CD4-positive, CD25-positive, alpha-beta regulatory T cell (primary cell): ENCODE results near the gene CBX7. TPM values are rescaled to one million over a fixed set of nuclear protein-coding genes. Genes with fewer than 3 reads are reported as not detected.
A peak's percentile ranks its signal among the peaks of the same experiment; 100 is the strongest.

Experiments used
- ATAC-seq, 2 donors: fragments of 150-1000 bp; cut with Tn5 transposase; one replicate each; pipeline ENCODE4 v1.10.0; 2021; ENCODE audit warnings: low read depth in 2 of 2, moderate number of reproducible peaks in 2 of 2, moderate library complexity in 1 of 2
- DNase-seq, 3 donors: peaks; one replicate each; pipeline versions ENCODE4 v3.0.0 to v3.0.0-alpha.2; 2012 to 2022; ENCODE audit warnings: mixed read lengths in 1 of 3
- H3K27ac ChIP-seq: one replicate; pipeline ENCODE4 v1.7.0; 2013; ENCODE audit warnings: mild to moderate bottlenecking, low read length; ENCODE audit not compliant: insufficient read depth, poor library complexity, severe bottlenecking
- H3K27me3 ChIP-seq: one replicate; pipeline ENCODE4 v1.7.0; 2013; ENCODE audit warnings: low read length; ENCODE audit not compliant: control insufficient read depth, insufficient read depth
- H3K36me3 ChIP-seq: one replicate; pipeline ENCODE4 v1.7.0; 2013; ENCODE audit warnings: mild to moderate bottlenecking, low read length, moderate library complexity; ENCODE audit not compliant: control insufficient read depth, insufficient read depth
- H3K4me1 ChIP-seq: 2 replicates; pipeline ENCODE4 v1.7.0; 2013; ENCODE audit warnings: mild to moderate bottlenecking, low read length; ENCODE audit not compliant: insufficient read depth, control insufficient read depth, poor library complexity, severe bottlenecking
- H3K4me3 ChIP-seq: one replicate; pipeline ENCODE4 v1.7.0; 2013; ENCODE audit warnings: low read depth, mild to moderate bottlenecking, low read length, moderate library complexity
- H3K9me3 ChIP-seq, 2 experiments: 1 replicate in 1 of 2; 2 replicates in 1 of 2; pipeline ENCODE4 v1.7.0; 2013; ENCODE audit warnings: low read length in 2 of 2, mild to moderate bottlenecking in 1 of 2, moderate library complexity in 1 of 2; ENCODE audit not compliant: control insufficient read depth in 2 of 2
- H3K27ac Mint-ChIP-seq, 3 donors: one replicate each; pipeline ENCODE4 v1.8.0; 2020 to 2022; ENCODE audit warnings: mild to moderate bottlenecking in 3 of 3, mixed read lengths in 3 of 3, moderate library complexity in 2 of 3
- H3K27me3 Mint-ChIP-seq: one replicate; pipeline ENCODE4 v1.8.0; 2022; ENCODE audit warnings: mild to moderate bottlenecking, mixed read lengths
- H3K36me3 Mint-ChIP-seq: one replicate; pipeline ENCODE4 v1.8.0; 2020; ENCODE audit warnings: mixed read lengths
- H3K4me1 Mint-ChIP-seq, 4 donors: one replicate each; pipeline ENCODE4 v1.8.0; 2020 to 2022; ENCODE audit warnings: mixed read lengths in 4 of 4, mild to moderate bottlenecking in 1 of 4
- H3K4me3 Mint-ChIP-seq, 4 donors: one replicate each; pipeline ENCODE4 v1.8.0; 2020 to 2022; ENCODE audit warnings: mild to moderate bottlenecking in 4 of 4, mixed read lengths in 4 of 4, moderate library complexity in 3 of 4
- H3K9me3 Mint-ChIP-seq, 7 donors: one replicate each; pipeline ENCODE4 v1.8.0; 2020 to 2022; ENCODE audit warnings: mixed read lengths in 7 of 7, mild to moderate bottlenecking in 3 of 7, moderate library complexity in 2 of 7
- polyA plus RNA-seq, 4 donors: library from polyadenylated mRNA; unstranded; fragments of 300-500 nt; fragmentation: Illumina TruSeq; gene quantifications; one replicate each; pipeline ENCODE4 v1.2.3, GENCODE V29; 2021
- total RNA-seq: library from RNA; stranded (reverse); gene quantifications from one replicate; pipeline ENCODE4 v1.2.3, GENCODE V29; 2022

The CBX7 gene
- total and polyA plus RNA-seq, 5 donors from 2014 or later, result 27.7 to 102 (median 37.5) TPM

- Histone ChIP-seq H3K9me3 (no peaks in the 10 kb centered on the region), H3K27me3 (no peaks in the 10 kb centered on the region), H3K4me3 (no peak overlapping the region), H3K4me1 (peaks cover 41% of the 10 kb centered on the region), H3K27ac (peak overlapping the region; percentile 33), H3K36me3 (peaks cover 19% of the 10 kb centered on the region)
- Mint-ChIP-seq H3K27me3 (no peaks in the 10 kb centered on the region), H3K9me3 (no peaks in the 10 kb centered on the region), H3K27ac (peak overlapping the region; percentile 3 to 86 (median 85)), H3K4me3 (peak overlapping the region; percentile 36 to 78 (median 60)), H3K36me3 (peaks cover 12% of the 10 kb centered on the region), H3K4me1 (peaks cover 0 to 55% (median 25%) of the 10 kb centered on the region in 4 donors)
- no peak for DNase-seq
- no peak for ATAC-seq
Observed at GRCh38 chr22:39081016-39081415, 71.5 kb downstream of the CBX7 start.

Other genes starting within 250 kb of the CBX7 start
- not detected for gene APOBEC3A, start 195.1 kb downstream of the CBX7 start, total RNA-seq
- gene APOBEC3A, start 195.1 kb downstream of the CBX7 start, polyA plus RNA-seq, result under 1 TPM in 1 of 4 donors, not detected in 3; 0.29 TPM
- 2.1 TPM for gene APOBEC3B, start 170.3 kb downstream of the CBX7 start, total RNA-seq
- 1 to 10 TPM in 2 of 4 donors, under 1 TPM in 2; 0.17 to 1.4 (median 1.1) TPM for gene APOBEC3B, start 170.3 kb downstream of the CBX7 start, polyA plus RNA-seq
- gene APOBEC3C, start 138.4 kb downstream of the CBX7 start, total RNA-seq, result 59.0 TPM
- 100 to 1,000 TPM in 2 of 4 donors, 10 to 100 TPM in 2; 87.5 to 146 (median 110) TPM for gene APOBEC3C, start 138.4 kb downstream of the CBX7 start, polyA plus RNA-seq
- gene APOBEC3D, start 131.6 kb downstream of the CBX7 start, total RNA-seq, result 24.4 TPM
- 10 to 100 TPM; 14.4 to 24.7 (median 16.1) TPM for gene APOBEC3D, start 131.6 kb downstream of the CBX7 start, polyA plus RNA-seq
- gene APOBEC3F, start 111.8 kb downstream of the CBX7 start, total RNA-seq, result 17.6 TPM
- gene APOBEC3F, start 111.8 kb downstream of the CBX7 start, polyA plus RNA-seq, result 10 to 100 TPM in 2 of 4 donors, 1 to 10 TPM in 2; 7.8 to 18.4 (median 10.4) TPM
- 49.0 TPM for gene APOBEC3G, start 75.4 kb downstream of the CBX7 start, total RNA-seq
- gene APOBEC3G, start 75.4 kb downstream of the CBX7 start, polyA plus RNA-seq, result 100 to 1,000 TPM in 1 of 4 donors, 10 to 100 TPM in 3; 51.0 to 105 (median 75.6) TPM
- 4.9 TPM for gene APOBEC3H, start 55.4 kb downstream of the CBX7 start, total RNA-seq
- 1 to 10 TPM; 1.7 to 7.8 (median 2.2) TPM for gene APOBEC3H, start 55.4 kb downstream of the CBX7 start, polyA plus RNA-seq
- gene PDGFB, start 92.3 kb upstream of the CBX7 start, total RNA-seq, result 1.7 TPM
- 1 to 10 TPM in 3 of 4 donors, under 1 TPM in 1; 0.63 to 6.3 (median 4.7) TPM for gene PDGFB, start 92.3 kb upstream of the CBX7 start, polyA plus RNA-seq
- 2,127 TPM for gene RPL3, start 166.9 kb upstream of the CBX7 start, total RNA-seq
- gene RPL3, start 166.9 kb upstream of the CBX7 start, polyA plus RNA-seq, result 1,000 to 10,000 TPM; 1,978 to 4,217 (median 3,375) TPM
- 1.1 TPM for gene SYNGR1, start 197.3 kb upstream of the CBX7 start, total RNA-seq
- gene SYNGR1, start 197.3 kb upstream of the CBX7 start, polyA plus RNA-seq, result under 1 TPM; 0.22 to 0.95 (median 0.42) TPM
- 20.2 TPM for gene TAB1, start 247.1 kb upstream of the CBX7 start, total RNA-seq
- gene TAB1, start 247.1 kb upstream of the CBX7 start, polyA plus RNA-seq, result 1 to 10 TPM; 2.5 to 6.2 (median 2.8) TPM